ENCODE measurements around the gene PLPP4.

Gene PLPP4

DNA sequence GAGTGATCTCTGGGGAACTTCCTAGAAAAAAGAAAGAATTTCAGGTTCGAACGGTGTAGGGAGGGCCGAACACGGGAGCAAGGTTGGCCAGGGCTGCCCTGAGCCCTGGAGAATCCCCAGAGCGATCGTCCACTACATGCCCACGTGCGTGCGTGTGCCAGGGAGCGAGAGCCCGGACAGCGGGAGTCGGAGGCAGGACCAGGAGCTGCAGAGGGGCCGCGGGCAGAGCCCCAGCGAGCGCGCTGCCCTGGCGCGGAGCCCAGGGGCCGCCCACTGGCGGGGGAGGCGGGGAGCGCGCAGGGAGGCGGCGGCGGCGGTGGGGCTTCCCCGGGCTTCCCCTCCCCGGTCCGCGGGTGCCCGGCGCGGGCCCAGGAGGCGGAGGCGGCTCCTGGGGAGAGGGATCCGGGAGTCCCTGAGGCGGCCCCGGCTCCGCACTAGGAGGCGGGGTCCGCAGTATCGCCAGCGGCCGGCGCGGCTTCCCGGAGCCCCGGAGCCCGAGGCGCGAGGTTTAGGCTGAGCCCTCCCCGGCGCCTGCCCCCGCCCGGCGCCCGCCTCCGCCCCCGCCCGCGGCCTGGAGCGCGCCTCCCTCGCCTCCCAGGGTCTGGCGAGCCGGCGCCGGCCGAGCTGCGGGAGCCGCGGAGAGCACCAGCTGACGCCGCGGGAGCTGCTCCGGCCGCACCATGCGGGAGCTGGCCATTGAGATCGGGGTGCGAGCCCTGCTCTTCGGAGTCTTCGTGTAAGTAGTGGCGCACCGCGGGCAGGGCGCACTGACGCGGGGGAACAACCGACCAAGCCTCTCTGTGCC, at the start of gene PLPP4:
PLPP4 (plus strand) TSS at position 602 of the 805 bp plus-strand sequence; CDS start at position 681, 79 bp downstream.
- POLR2A ChIA-PET, result interaction anchor here (1.6 kb wide), 1 partner anchor 33 kb away, joined by 3 read pairs; no protein-coding TSS in a partner anchor
- DNase-seq (ENCODE audit: low read depth, low spot score), result no peak

GRCh38 chr10:120409816-120410215, 47.2 kb upstream of the PLPP4 start:
- ChIA-PET CTCF (interaction anchor here (0.9 to 4.8 kb wide), 5 partner anchors 10 to 73 kb away, joined by 3 to 38 read pairs (median 5); no protein-coding TSS in a partner anchor), POLR2A (no interaction called here)
- H3K4me3 ChIP-seq (ENCODE audit: low read depth, low read length), result no peak overlapping the region
- DNase-seq (ENCODE audit: low read depth, low spot score), result no peak
- TF ChIP-seq, protein P1, sequence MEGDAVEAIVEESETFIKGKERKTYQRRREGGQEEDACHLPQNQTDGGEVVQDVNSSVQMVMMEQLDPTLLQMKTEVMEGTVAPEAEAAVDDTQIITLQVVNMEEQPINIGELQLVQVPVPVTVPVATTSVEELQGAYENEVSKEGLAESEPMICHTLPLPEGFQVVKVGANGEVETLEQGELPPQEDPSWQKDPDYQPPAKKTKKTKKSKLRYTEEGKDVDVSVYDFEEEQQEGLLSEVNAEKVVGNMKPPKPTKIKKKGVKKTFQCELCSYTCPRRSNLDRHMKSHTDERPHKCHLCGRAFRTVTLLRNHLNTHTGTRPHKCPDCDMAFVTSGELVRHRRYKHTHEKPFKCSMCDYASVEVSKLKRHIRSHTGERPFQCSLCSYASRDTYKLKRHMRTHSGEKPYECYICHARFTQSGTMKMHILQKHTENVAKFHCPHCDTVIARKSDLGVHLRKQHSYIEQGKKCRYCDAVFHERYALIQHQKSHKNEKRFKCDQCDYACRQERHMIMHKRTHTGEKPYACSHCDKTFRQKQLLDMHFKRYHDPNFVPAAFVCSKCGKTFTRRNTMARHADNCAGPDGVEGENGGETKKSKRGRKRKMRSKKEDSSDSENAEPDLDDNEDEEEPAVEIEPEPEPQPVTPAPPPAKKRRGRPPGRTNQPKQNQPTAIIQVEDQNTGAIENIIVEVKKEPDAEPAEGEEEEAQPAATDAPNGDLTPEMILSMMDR (IDR thresholded peaks at IDR 0.05; ENCODE audit: insufficient read depth, low read length, missing control alignments), result no peak

More for the DNA sequence above, at the start of gene PLPP4:
- H3K4me3 ChIP-seq (ENCODE audit: low read depth, low read length), result peak within 1 kb of the TSS; percentile 80
- TF ChIP-seq, protein P1 (IDR thresholded peaks at IDR 0.05; ENCODE audit: insufficient read depth, low read length, missing control alignments), result no peak
- CTCF ChIA-PET, result interaction anchor here (1.1 to 1.5 kb wide), 3 partner anchors 29 to 144 kb away, joined by 3 read pairs; no protein-coding TSS in a partner anchor

- ChIA-PET POLR2A (interaction anchor here (0.6 to 1.8 kb wide), 2 partner anchors 46 to 78 kb away, joined by 3 to 10 read pairs; no protein-coding TSS in a partner anchor), CTCF (interaction anchor here (0.9 to 1.6 kb wide), 3 partner anchors 10 to 322 kb away, joined by 3 to 11 read pairs (median 3); no protein-coding TSS in a partner anchor)
- TF ChIP-seq, protein P1 (IDR thresholded peaks at IDR 0.05; ENCODE audit: insufficient read depth, low read length, missing control alignments), result no peak
- no peak for DNase-seq (ENCODE audit: low read depth, low spot score)
- no peak overlapping the region for H3K4me3 ChIP-seq (ENCODE audit: low read depth, low read length)
Measured at GRCh38 chr10:120414946-120415345, 42.1 kb upstream of the PLPP4 start.

GRCh38 chr10:120415709-120416330, 41.2 kb upstream of the PLPP4 start:
- TF ChIP-seq, protein P1 (IDR thresholded peaks at IDR 0.05; ENCODE audit: insufficient read depth, low read length, missing control alignments), result no peak
- POLR2A ChIA-PET, result interaction anchor here (0.6 to 1.8 kb wide), 2 partner anchors 45 to 77 kb away, joined by 3 to 10 read pairs; no protein-coding TSS in a partner anchor
- no peak for DNase-seq (ENCODE audit: low read depth, low spot score)
- CTCF ChIA-PET, result interaction anchor here (0.9 to 1.6 kb wide), 4 partner anchors 9 to 321 kb away, joined by 3 to 11 read pairs (median 4); no protein-coding TSS in a partner anchor
- H3K4me3 ChIP-seq (ENCODE audit: low read depth, low read length), result no peak overlapping the region

DNA sequence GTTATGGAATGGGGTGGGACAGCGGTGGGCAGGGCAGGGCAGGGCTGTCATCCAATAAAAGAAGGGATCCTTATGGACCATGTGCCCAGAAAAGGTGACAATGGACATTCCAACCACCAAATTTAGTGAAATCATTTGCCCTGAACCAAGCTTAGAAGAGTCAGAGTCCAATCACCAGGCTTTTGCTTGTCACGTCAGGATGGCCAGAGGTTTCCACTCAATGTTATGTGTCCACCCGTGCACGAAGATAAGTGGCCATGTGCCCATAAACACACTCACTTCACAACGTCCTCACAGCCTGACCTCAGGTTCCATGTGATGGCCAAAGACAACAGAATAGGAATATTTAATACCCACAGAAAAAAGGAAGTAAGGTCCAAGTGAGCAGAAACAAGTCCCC, 36.6 kb upstream of the PLPP4 start:
- DNase-seq (ENCODE audit: low read depth, low spot score), result no peak
- ChIA-PET POLR2A (no interaction called here), CTCF (interaction anchor here (1.0 to 1.5 kb wide), 3 partner anchors 11 to 92 kb away, joined by 3 to 5 read pairs (median 3); no protein-coding TSS in a partner anchor)
- H3K4me3 ChIP-seq (ENCODE audit: low read depth, low read length), result no peak overlapping the region
- TF ChIP-seq, protein P1 (IDR thresholded peaks at IDR 0.05; ENCODE audit: insufficient read depth, low read length, missing control alignments), result no peak

GRCh38 chr10:120421250-120421649, 35.8 kb upstream of the PLPP4 start:
- POLR2A ChIA-PET, result no interaction called here
- H3K4me3 ChIP-seq (ENCODE audit: low read depth, low read length), result no peak overlapping the region
- DNase-seq (ENCODE audit: low read depth, low spot score), result no peak
- CTCF ChIA-PET, result no interaction called here
- TF ChIP-seq, protein P1 (IDR thresholded peaks at IDR 0.05; ENCODE audit: insufficient read depth, low read length, missing control alignments), result no peak

Data from AG04449 (cell line).